B cell (primary cell): ENCODE data around the gene BEST2. TPM values are rescaled to one million over a fixed set of nuclear protein-coding genes. Genes with fewer than 3 reads are reported as not detected.
A peak's percentile ranks its signal among the peaks of the same experiment; 100 is the strongest.

Experiments
- ATAC-seq: fragments of 200-7000 bp; cut with Tn5 transposase; one replicate; pipeline ENCODE4 v1.10.0; 2021; ENCODE audit warnings: low read depth, mild to moderate bottlenecking, moderate number of reproducible peaks, moderate library complexity
- CTCF ChIA-PET: fragments of 350-600 bp; sonication (Branson Sonifier 250); formaldehyde crosslinking; loops from one replicate; lab custom pipeline; 2021; ENCODE audit warnings: antibody characterized with exemption, inconsistent platforms; lab: Charles Lee
- POLR2A ChIA-PET: fragments of 350-600 bp; sonication (Branson Sonifier 250); formaldehyde crosslinking; loops from one replicate; lab custom pipeline; 2021; ENCODE audit warnings: antibody characterized with exemption; lab: Charles Lee
- DNase-seq: peaks from one replicate; pipeline ENCODE4 v3.0.0; 2013
- H2AFZ ChIP-seq: 2 replicates; pipeline ENCODE4 v1.6.1; 2012; ENCODE audit warnings: mild to moderate bottlenecking, low read depth, low read length; ENCODE audit not compliant: insufficient read depth, poor library complexity, severe bottlenecking
- H3K27ac ChIP-seq, 2 donors: 1 replicate in 1 of 2; 2 replicates in 1 of 2; pipeline ENCODE4 v1.5.1; 2012 to 2013; ENCODE audit warnings: low read length in 2 of 2, mild to moderate bottlenecking in 2 of 2, moderate library complexity in 1 of 2
- H3K27me3 ChIP-seq, 4 experiments: fragments of 200-600 bp in 1 of 4; sonication (generic) in 1 of 4; replicated peaks in 1 of 4; 1 replicate in 2 of 4; 2 replicates in 2 of 4; pipeline versions ENCODE4 v1.6.1 to v1.7.0; 2013 to 2016; ENCODE audit warnings: low read length in 3 of 4, mild to moderate bottlenecking in 2 of 4, mixed read lengths in 1 of 4, moderate library complexity in 1 of 4; ENCODE audit not compliant: insufficient read depth in 4 of 4, control insufficient read depth in 3 of 4; ENCODE audit errors: control extremely low read depth in 1 of 4
- H3K36me3 ChIP-seq, 2 experiments: replicated peaks in 1 of 2; 1 replicate in 1 of 2; 2 replicates in 1 of 2; pipeline versions ENCODE4 v1.6.1 to v1.7.1; 2013; ENCODE audit warnings: low read length in 1 of 2; ENCODE audit not compliant: insufficient read depth in 2 of 2, control insufficient read depth in 1 of 2; ENCODE audit errors: control extremely low read depth in 1 of 2, extremely low read depth in 1 of 2
- H3K4me1 ChIP-seq, 2 donors: fragments of 200-600 bp in 1 of 2; sonication (generic) in 1 of 2; 1 replicate in 1 of 2; 2 replicates in 1 of 2; pipeline versions ENCODE4 v1.5.1 to v1.6.1; 2013 to 2017; ENCODE audit warnings: low read length in 2 of 2; ENCODE audit not compliant: control insufficient read depth in 2 of 2, insufficient read depth in 2 of 2
- H3K4me2 ChIP-seq: replicated peaks from 2 replicates; pipeline ENCODE3; 2012; ENCODE audit warnings: mild to moderate bottlenecking, low read depth, low read length; ENCODE audit not compliant: poor library complexity, severe bottlenecking
- H3K4me3 ChIP-seq, 5 experiments: fragments of 200-600 bp in 1 of 5; sonication (generic) in 1 of 5; 1 replicate in 3 of 5; 2 replicates in 2 of 5; pipeline versions ENCODE4 v1.5.1 to v1.7.0; 2011 to 2016; ENCODE audit warnings: low read length in 4 of 5, mild to moderate bottlenecking in 4 of 5, low read depth in 2 of 5, control low read depth in 1 of 5, moderate library complexity in 1 of 5; ENCODE audit not compliant: insufficient read depth in 1 of 5; ENCODE audit errors: control extremely low read depth in 1 of 5, extremely low read depth in 1 of 5
- H3K79me2 ChIP-seq: fragments of 200-600 bp; sonication (generic); one replicate; pipeline ENCODE4 v1.6.0; 2016; ENCODE audit warnings: low read length; ENCODE audit not compliant: control insufficient read depth, insufficient read depth
- H3K9ac ChIP-seq: fragments of 200-600 bp; sonication (generic); 2 replicates; pipeline ENCODE4 v1.6.1; 2017; ENCODE audit warnings: mild to moderate bottlenecking, low read length, moderate library complexity
- H3K9me3 ChIP-seq, 3 donors: one replicate each; pipeline versions ENCODE4 v1.6.1 to v1.7.1; 2013; ENCODE audit warnings: low read length in 2 of 3; ENCODE audit not compliant: control insufficient read depth in 2 of 3, insufficient read depth in 1 of 3; ENCODE audit errors: control extremely low read depth in 1 of 3
- H4K20me1 ChIP-seq: 2 replicates; pipeline ENCODE4 v1.6.0; 2012; ENCODE audit warnings: mild to moderate bottlenecking, low read length; ENCODE audit not compliant: insufficient read depth, control insufficient read depth, poor library complexity, severe bottlenecking
- H3K27ac Mint-ChIP-seq: one replicate; pipeline ENCODE4 v1.8.0; 2021; ENCODE audit warnings: mixed read lengths
- H3K27me3 Mint-ChIP-seq: one replicate; pipeline ENCODE4 v1.8.0; 2021; ENCODE audit warnings: mixed read lengths
- H3K4me1 Mint-ChIP-seq: one replicate; pipeline ENCODE4 v1.8.0; 2021; ENCODE audit warnings: mixed read lengths
- H3K4me3 Mint-ChIP-seq: one replicate; pipeline ENCODE4 v1.8.0; 2021; ENCODE audit warnings: mixed read lengths
- H3K9me3 Mint-ChIP-seq: one replicate; pipeline ENCODE4 v1.8.0; 2022; ENCODE audit warnings: mixed read lengths; ENCODE audit not compliant: insufficient read depth
- EZH2 ChIP-seq: IDR thresholded peaks from 2 replicates; pipeline ENCODE4 v1.6.1; 2012; ENCODE audit warnings: borderline replicate concordance, low read depth, mild to moderate bottlenecking, moderate library complexity, low read length; ENCODE audit not compliant: insufficient read depth, poor library complexity, severe bottlenecking
- WGBS: methylation state at CpG from one replicate; pipeline ENCODE4 v1.1.5; 2013; ENCODE audit warnings: missing lambda C conversion rate; ENCODE audit not compliant: insufficient coverage; 5-methylcytosine and 5-hydroxymethylcytosine counted together
- intact Hi-C: fragments of 100-400 bp; cut with micrococcal nuclease; formaldehyde crosslinking; loops from one replicate; pipeline ENCODE4 v1.10.0; 2022
- polyA plus RNA-seq: library from polyadenylated mRNA; depleted of rRNA; stranded (reverse); fragments of >200 nt; gene quantifications from 2 replicates; pipeline ENCODE4 v1.2.3, GENCODE V29; 2012
- total RNA-seq, 2 donors: library from RNA; stranded (reverse); fragments of 120-200 nt in 1 of 2; gene quantifications; 1 replicate in 1 of 2; 2 replicates in 1 of 2; pipeline versions ENCODE4 v1.2.3 to v1.2.4, GENCODE V29; 2013 to 2022
- TF ChIP-seq, protein P1 (sequence below): fragments of 200-600 bp; IDR thresholded peaks from one replicate; pipeline ENCODE4 v1.8.0; 2022; ENCODE audit warnings: antibody characterized with exemption, mild to moderate bottlenecking

The BEST2 gene
- total and polyA plus RNA-seq, 2 donors (not counting 1 experiment from before 2014, with no cell fraction given) = 0.07 TPM; not detected in 1

DNA sequence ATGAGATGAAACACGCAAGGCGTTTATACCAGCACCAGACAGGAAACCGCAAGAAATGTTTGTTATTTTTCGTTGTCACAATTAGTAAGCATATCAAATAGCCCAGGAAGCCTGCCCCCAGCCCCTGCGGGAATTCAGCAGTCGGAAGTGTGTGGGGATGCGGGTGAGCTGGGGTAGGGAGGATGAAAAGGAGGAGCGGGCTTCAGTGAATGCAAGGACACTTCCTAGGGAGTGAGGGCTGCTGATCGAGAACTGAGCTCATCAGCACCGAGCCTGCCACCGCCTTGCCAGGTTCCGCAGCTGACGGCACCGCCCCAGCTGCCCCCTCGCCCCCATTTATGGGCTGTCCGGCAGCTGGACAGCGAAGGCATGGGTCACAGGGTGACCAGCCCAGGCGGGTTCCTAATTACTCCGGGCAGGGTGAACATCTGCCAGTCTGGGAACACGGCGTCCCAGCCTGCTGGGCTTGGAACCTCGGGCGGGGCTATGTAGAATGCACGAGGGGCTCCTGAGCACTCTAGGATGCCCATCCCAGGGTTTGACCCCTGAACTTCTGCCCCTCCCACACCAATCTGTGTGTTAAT, 1.6 kb upstream of the BEST2 start:
- no peak overlapping the region for H3K27ac ChIP-seq
- no peak overlapping the region for H2AFZ ChIP-seq
- Mint-ChIP-seq H3K4me3 (no peak overlapping the region), H3K4me1 (peaks cover 4% of the 10 kb centered on the region), H3K27me3 (peaks cover 24% of the 10 kb centered on the region), H3K9me3 (peaks cover 4% of the 10 kb centered on the region), H3K27ac (no peak overlapping the region)
- DNase-seq (no peak), ATAC-seq (no peak)
- no peaks in the 10 kb centered on the region for H4K20me1 ChIP-seq
- H3K4me2 ChIP-seq = peak overlapping the region; percentile 44
- peaks cover 0 to 15% (median 5%) of the 10 kb centered on the region in 3 donors for H3K9me3 ChIP-seq
- H3K4me1 ChIP-seq = peaks cover 5 to 7% of the 10 kb centered on the region in 2 donors
- CTCF ChIA-PET = interaction anchor here (1.7 to 4.4 kb wide), 2 partner anchors 9 to 16 kb away, joined by 3 to 29 read pairs; no protein-coding TSS in a partner anchor
- H3K79me2 ChIP-seq = no peaks in the 10 kb centered on the region
- H3K27me3 ChIP-seq = peaks cover 0 to 14% (median 0%) of the 10 kb centered on the region in 4 experiments
- H3K36me3 ChIP-seq = peaks cover 0 to 21% of the 10 kb centered on the region in 2 experiments
- POLR2A ChIA-PET = interaction anchor here (1.0 kb wide), 1 partner anchor 46 kb away, joined by 4 read pairs; no protein-coding TSS in a partner anchor
- intact Hi-C loops = no loop called here
- WGBS = 53% methylated on average over 20 of the region's 24 CpGs
- TF ChIP-seq, protein P1, sequence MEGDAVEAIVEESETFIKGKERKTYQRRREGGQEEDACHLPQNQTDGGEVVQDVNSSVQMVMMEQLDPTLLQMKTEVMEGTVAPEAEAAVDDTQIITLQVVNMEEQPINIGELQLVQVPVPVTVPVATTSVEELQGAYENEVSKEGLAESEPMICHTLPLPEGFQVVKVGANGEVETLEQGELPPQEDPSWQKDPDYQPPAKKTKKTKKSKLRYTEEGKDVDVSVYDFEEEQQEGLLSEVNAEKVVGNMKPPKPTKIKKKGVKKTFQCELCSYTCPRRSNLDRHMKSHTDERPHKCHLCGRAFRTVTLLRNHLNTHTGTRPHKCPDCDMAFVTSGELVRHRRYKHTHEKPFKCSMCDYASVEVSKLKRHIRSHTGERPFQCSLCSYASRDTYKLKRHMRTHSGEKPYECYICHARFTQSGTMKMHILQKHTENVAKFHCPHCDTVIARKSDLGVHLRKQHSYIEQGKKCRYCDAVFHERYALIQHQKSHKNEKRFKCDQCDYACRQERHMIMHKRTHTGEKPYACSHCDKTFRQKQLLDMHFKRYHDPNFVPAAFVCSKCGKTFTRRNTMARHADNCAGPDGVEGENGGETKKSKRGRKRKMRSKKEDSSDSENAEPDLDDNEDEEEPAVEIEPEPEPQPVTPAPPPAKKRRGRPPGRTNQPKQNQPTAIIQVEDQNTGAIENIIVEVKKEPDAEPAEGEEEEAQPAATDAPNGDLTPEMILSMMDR = no peak
- H3K9ac ChIP-seq = no peak overlapping the region
- H3K4me3 ChIP-seq = no peak overlapping the region

DNA sequence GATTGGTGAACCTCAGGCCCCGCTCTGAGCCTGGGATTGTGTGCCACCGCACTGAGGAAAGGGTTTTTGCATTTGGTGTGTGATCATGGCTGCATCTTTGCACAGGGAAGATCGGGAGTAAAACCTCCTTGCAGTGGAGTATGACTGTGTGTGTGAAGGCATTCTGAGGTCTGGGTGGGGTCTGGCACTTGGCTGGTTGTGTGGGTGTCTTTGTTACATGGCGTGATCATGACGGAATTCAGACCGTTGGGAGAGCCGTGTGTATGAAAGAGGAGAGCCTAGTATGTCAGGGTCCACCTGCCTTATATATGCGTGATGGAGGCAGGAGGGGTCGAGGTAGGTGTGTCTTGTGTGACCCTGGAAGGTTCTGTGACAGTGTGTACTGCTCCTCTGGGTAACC, 740 bp upstream of the BEST2 start:
- H3K79me2 ChIP-seq = no peaks in the 10 kb centered on the region
- TF ChIP-seq, protein P1 = no peak
- no peak for TF ChIP-seq EZH2
- H3K4me2 ChIP-seq = no peak overlapping the region
- POLR2A ChIA-PET = no interaction called here
- Mint-ChIP-seq H3K27ac (no peak overlapping the region), H3K27me3 (peaks cover 29% of the 10 kb centered on the region), H3K9me3 (peaks cover 4% of the 10 kb centered on the region), H3K4me1 (peaks cover 4% of the 10 kb centered on the region), H3K4me3 (no peak overlapping the region)
- no peak overlapping the region for H3K9ac ChIP-seq
- H2AFZ ChIP-seq = no peak overlapping the region
- WGBS = 76% methylated on average over 9 of the region's 9 CpGs
- peaks cover 0 to 22% (median 2%) of the 10 kb centered on the region in 4 experiments for H3K27me3 ChIP-seq
- no peaks in the 10 kb centered on the region for H4K20me1 ChIP-seq
- H3K27ac ChIP-seq = no peak overlapping the region
- ATAC-seq (no peak), DNase-seq (no peak)
- intact Hi-C loops = no loop called here
- H3K36me3 ChIP-seq = peaks cover 0 to 15% of the 10 kb centered on the region in 2 experiments
- CTCF ChIA-PET = interaction anchor here (2.9 to 21.3 kb wide), 2 partner anchors 11 to 98 kb away, joined by 13 to 353 read pairs; no protein-coding TSS in a partner anchor
- peaks cover 0 to 15% (median 5%) of the 10 kb centered on the region in 3 donors for H3K9me3 ChIP-seq
- H3K4me3 ChIP-seq = no peak overlapping the region
- H3K4me1 ChIP-seq = peaks cover 5 to 7% of the 10 kb centered on the region in 2 donors
